Glutamatergic neuron (in vitro differentiated cells): ENCODE measurements around the gene CELF5. TPM values are rescaled to one million over a fixed set of nuclear protein-coding genes. Genes with fewer than 3 reads are reported as not detected.

Source experiments
- DNase-seq: peaks from one replicate; pipeline ENCODE4 v3.0.0; 2022
- H3K27ac Mint-ChIP-seq: one replicate; pipeline ENCODE4 v1.8.0; 2020; ENCODE audit warnings: mild to moderate bottlenecking, mixed read lengths, inconsistent platforms; ENCODE audit not compliant: unreplicated experiment
- H3K27me3 Mint-ChIP-seq: one replicate; pipeline ENCODE4 v1.8.0; 2020; ENCODE audit warnings: mild to moderate bottlenecking, moderate library complexity, mixed read lengths, inconsistent platforms; ENCODE audit not compliant: unreplicated experiment
- H3K36me3 Mint-ChIP-seq: one replicate; pipeline ENCODE4 v1.8.0; 2020; ENCODE audit warnings: mild to moderate bottlenecking, mixed read lengths, inconsistent platforms; ENCODE audit not compliant: unreplicated experiment
- H3K4me1 Mint-ChIP-seq: one replicate; pipeline ENCODE4 v1.8.0; 2020; ENCODE audit warnings: mild to moderate bottlenecking, low read depth, mixed read lengths, inconsistent platforms; ENCODE audit not compliant: unreplicated experiment
- H3K4me3 Mint-ChIP-seq: one replicate; pipeline ENCODE4 v1.8.0; 2020; ENCODE audit warnings: mild to moderate bottlenecking, mixed read lengths, inconsistent platforms; ENCODE audit not compliant: unreplicated experiment
- H3K9me3 Mint-ChIP-seq: one replicate; pipeline ENCODE4 v1.8.0; 2020; ENCODE audit warnings: mild to moderate bottlenecking, moderate library complexity, mixed read lengths, inconsistent platforms; ENCODE audit not compliant: unreplicated experiment
- CTCF ChIP-seq: fragments of 200-600 bp; sonication (generic); IDR thresholded peaks from one replicate; pipeline ENCODE4 v1.5.0; 2021; ENCODE audit not compliant: partially characterized antibody, unreplicated experiment
- total RNA-seq: library from RNA; stranded (reverse); fragmentation: NEBNext Ultra II Directional; extraction: Animal tissue kit (Norgen Biotek cat#: 25700); gene quantifications from one replicate; pipeline ENCODE4 v1.2.1, GENCODE V29; 2021; ENCODE audit not compliant: unreplicated experiment

Gene CELF5
- total RNA-seq, 1 donor from 2014 or later, result 12.5 TPM

GRCh38 chr19:3283246-3283751 lies 58.8 kb downstream of the CELF5 start:
- no peak for TF ChIP-seq CTCF
- Mint-ChIP-seq H3K4me1 (peaks cover 3% of the 10 kb centered on the region), H3K36me3 (no peaks in the 10 kb centered on the region), H3K27ac (no peak overlapping the region), H3K27me3 (peaks cover 11% of the 10 kb centered on the region), H3K9me3 (peaks cover 5% of the 10 kb centered on the region), H3K4me3 (no peak overlapping the region)
- DNase-seq, result no peak

- no peak for TF ChIP-seq CTCF
- Mint-ChIP-seq H3K27me3 (peaks cover 8% of the 10 kb centered on the region), H3K27ac (no peak overlapping the region), H3K36me3 (no peaks in the 10 kb centered on the region), H3K4me1 (peaks cover 3% of the 10 kb centered on the region), H3K4me3 (no peak overlapping the region), H3K9me3 (peaks cover 5% of the 10 kb centered on the region)
- no peak for DNase-seq
Measured at GRCh38 chr19:3283886-3284657, 59.6 kb downstream of the CELF5 start.

- peaks cover 3% of the 10 kb centered on the region for H3K4me1 Mint-ChIP-seq
Measured at GRCh38 chr19:3284759-3285646, 60.5 kb downstream of the CELF5 start.

GRCh38 chr19:3285647-3286176 lies 61.3 kb downstream of the CELF5 start:
- Mint-ChIP-seq H3K9me3 (peaks cover 5% of the 10 kb centered on the region), H3K36me3 (no peaks in the 10 kb centered on the region), H3K27ac (no peak overlapping the region), H3K4me3 (no peak overlapping the region), H3K4me1 (peaks cover 3% of the 10 kb centered on the region), H3K27me3 (peaks cover 10% of the 10 kb centered on the region)
- no peak for TF ChIP-seq CTCF
- DNase-seq, result peak; percentile 80

More at GRCh38 chr19:3284759-3285646, 60.5 kb downstream of the CELF5 start:
- Mint-ChIP-seq H3K27ac (no peak overlapping the region), H3K4me3 (peak overlapping the region; percentile 49), H3K9me3 (peaks cover 5% of the 10 kb centered on the region), H3K36me3 (no peaks in the 10 kb centered on the region), H3K27me3 (peaks cover 10% of the 10 kb centered on the region)
- peak; percentile 86 for DNase-seq
- no peak for TF ChIP-seq CTCF
